ENCODE data around the gene HPS3.
"Not testable (repeated sequence)": the region's sequence is repeated elsewhere in the genome, so short reads cannot be mapped to it uniquely, and the experiment has no call there.

HPS3 gene

GRCh38 chr3:149129326-149130205 lies at the start of gene HPS3:
HPS3 (plus strand) TSS chr3:149129638; CDS start chr3:149129724, 86 bp downstream.
- DNase-seq, result peak; percentile 65

GRCh38 chr3:149080011-149080698 lies 49.3 kb upstream of the HPS3 start:
- DNase-seq, result no peak

GRCh38 chr3:149080699-149081091 lies 48.7 kb upstream of the HPS3 start:
- no peak for DNase-seq

GRCh38 chr3:149081772-149082171 lies 47.7 kb upstream of the HPS3 start:
- DNase-seq, result no peak

GRCh38 chr3:149085828-149086231 lies 43.6 kb upstream of the HPS3 start:
- DNase-seq, result peak; percentile 14

- DNase-seq, result peak; percentile 87
These were observed 43.0 kb upstream of the HPS3 start, which contains the start of gene HLTF for GRCh38 chr3:149086232-149086988. HLTF (minus strand) TSS chr3:149086533; CDS start chr3:149086336, 197 bp downstream.

GRCh38 chr3:149087208-149087607 lies 42.2 kb upstream of the HPS3 start:
- no peak for DNase-seq

- DNase-seq, result no peak
These were observed 40.0 kb upstream of the HPS3 start for GRCh38 chr3:149089395-149089794.

- DNase-seq, result no peak
These were observed 39.0 kb upstream of the HPS3 start for GRCh38 chr3:149090461-149090860.

- DNase-seq, result no peak
These were observed 38.5 kb upstream of the HPS3 start for GRCh38 chr3:149090907-149091306.

GRCh38 chr3:149091983-149092382 lies 37.5 kb upstream of the HPS3 start:
- no peak for DNase-seq

GRCh38 chr3:149095487-149095886 lies 34.0 kb upstream of the HPS3 start:
- DNase-seq, result no peak

- DNase-seq, result not testable (repeated sequence)
These were observed 31.5 kb upstream of the HPS3 start for GRCh38 chr3:149097987-149098386.

- no peak for DNase-seq
These were observed 28.3 kb upstream of the HPS3 start for GRCh38 chr3:149101154-149101553.

- DNase-seq, result no peak
These were observed 27.8 kb upstream of the HPS3 start for GRCh38 chr3:149101641-149102040.

- no peak for DNase-seq
These were observed 25.0 kb upstream of the HPS3 start for GRCh38 chr3:149104484-149104883.

- no peak for DNase-seq
These were observed 15.0 kb upstream of the HPS3 start for GRCh38 chr3:149114458-149114857.

- no peak for DNase-seq
These were observed 14.3 kb upstream of the HPS3 start for GRCh38 chr3:149115114-149115513.

GRCh38 chr3:149118724-149119123 lies 10.7 kb upstream of the HPS3 start:
- DNase-seq, result no peak

- no peak for DNase-seq
These were observed 10.0 kb upstream of the HPS3 start for GRCh38 chr3:149119466-149119865.

GRCh38 chr3:149120051-149120972 lies 9.1 kb upstream of the HPS3 start:
- no peak for DNase-seq

Measured in activated T-cell treated with anti-CD3 and anti-CD28 coated beads for 4 hours (primary cell).